HG02938 (cell line): ENCODE data around the gene CDH24.
A peak's percentile ranks its signal among the peaks of the same experiment; 100 is the strongest.

Experiments
- ATAC-seq: cut with Tn5 transposase; IDR thresholded peaks from one replicate; pipeline ENCODE4 v1.9.1; 2021; ENCODE audit warnings: mild to moderate bottlenecking, moderate library complexity; ENCODE audit not compliant: unreplicated experiment

The CDH24 gene

GRCh38 chr14:23091294-23092225, 34.2 kb upstream of the CDH24 start:
- ATAC-seq: no peak

DNA sequence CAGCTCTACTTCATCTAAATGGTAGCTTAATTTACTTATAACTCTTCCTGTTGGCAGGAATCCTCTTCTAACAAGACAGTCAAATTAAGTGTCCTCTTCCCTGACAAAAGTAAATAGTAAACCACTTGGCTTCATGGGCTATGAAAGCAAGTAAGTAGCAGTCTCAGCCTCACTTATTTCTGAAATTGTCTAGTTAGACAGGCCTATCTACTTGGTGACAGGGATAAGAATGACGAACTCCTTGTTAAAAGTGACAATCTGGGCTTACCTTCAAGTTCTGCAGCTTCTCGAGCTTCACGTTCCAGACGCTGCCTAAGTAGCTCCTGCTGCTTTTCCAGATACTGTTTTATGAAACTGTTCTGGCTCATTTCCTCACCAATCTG, 32.9 kb upstream of the CDH24 start:
- no peak for ATAC-seq

DNA sequence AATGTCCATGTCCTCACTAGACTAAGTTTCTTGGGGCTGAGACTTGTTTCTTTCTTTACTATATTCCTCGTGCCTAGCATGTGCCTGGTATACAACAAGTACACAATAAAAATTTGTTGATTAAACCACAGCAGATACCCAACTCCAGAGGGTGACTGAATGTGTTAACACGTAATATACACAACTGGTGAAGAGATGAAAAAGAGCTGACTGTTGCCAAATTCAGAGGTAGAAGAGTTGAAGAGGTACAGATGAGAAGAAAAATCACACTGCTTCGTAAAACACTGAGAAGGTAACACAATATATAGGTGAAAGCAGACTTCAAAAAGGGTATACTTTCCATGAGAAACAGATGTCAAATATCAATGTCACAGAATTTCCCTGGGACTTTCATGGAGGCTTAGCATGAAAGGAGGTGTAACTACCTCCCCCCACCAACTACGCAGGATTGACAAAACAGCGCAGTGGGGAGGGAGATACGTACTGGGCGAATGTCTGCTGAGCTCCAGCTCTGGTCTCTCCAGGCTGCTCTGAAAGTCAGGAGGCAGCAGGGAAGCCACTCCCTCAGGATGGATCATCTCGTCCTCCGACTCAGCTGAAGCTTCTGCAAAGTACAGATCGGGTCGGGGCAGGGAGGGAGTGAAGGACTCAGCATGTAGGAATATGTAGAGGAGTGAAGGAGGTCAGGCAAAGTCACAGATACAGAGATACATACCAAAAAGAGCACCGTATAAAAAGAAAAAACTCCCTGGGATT, 32.4 kb upstream of the CDH24 start:
- ATAC-seq: no peak

GRCh38 chr14:23086565-23086964, 29.2 kb upstream of the CDH24 start:
- no peak for ATAC-seq

DNA sequence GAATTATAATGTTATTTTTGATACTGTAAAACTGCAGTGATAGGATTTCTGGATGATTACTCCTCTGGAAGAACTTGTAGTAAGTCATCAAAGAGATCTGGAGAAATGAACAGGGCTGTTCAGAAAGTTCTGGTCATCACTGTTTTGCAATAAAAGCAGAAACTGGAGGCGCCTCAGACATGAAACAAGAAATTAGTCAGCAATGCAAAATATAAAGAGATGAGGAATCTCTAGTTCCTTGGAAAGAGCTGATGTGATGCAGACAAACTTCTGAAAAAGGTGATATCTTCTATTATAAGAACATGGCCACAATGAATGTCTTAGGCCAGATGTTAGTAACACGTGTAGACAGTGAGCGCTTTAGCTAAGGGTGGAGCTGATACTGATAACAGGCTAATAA, 28.1 kb upstream of the CDH24 start:
- no peak for ATAC-seq

GRCh38 chr14:23080474-23080873, 23.2 kb upstream of the CDH24 start:
- ATAC-seq: no peak

- ATAC-seq: no peak
Observed at GRCh38 chr14:23079716-23080115, 22.4 kb upstream of the CDH24 start.

DNA sequence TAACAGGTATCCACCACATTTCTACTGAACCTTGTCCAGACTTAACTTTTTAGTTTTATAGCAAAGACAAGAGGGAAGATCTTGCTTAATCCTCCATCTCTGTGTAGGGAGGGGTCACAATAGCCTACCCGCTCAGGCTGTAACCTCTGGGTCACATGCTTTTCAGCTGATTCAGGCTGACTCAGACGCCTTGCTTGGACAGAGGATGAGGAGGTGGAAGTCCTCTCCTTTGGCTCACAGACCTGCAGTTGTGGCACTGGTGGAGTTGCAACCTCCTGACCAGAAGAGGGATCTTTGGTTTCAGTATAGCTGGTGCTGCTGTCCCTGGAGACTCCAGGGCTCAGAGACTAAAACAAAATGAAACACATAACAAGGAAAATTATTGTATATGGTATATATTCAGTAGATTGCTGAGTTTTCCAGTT, 21.4 kb upstream of the CDH24 start:
- no peak for ATAC-seq

DNA sequence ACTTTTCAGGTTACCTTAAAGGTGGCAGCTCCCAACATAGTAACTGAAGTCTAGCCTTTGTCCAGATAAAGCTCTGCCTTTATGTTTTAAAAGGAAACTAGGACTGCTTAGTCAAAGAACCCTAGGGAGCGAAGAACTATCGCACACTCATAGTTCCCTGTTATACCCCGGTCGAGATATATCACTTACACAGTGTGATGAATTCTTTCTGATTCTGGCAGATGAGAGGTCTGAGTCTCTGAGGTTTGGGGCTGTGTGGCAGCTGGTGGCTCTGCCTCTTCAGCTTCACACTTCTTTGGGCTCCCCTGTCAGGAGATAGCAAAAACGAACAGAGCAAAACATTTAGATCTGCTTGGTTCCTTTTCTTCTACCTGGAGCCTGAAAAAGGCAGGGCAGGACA, 20.6 kb upstream of the CDH24 start:
- no peak for ATAC-seq

DNA sequence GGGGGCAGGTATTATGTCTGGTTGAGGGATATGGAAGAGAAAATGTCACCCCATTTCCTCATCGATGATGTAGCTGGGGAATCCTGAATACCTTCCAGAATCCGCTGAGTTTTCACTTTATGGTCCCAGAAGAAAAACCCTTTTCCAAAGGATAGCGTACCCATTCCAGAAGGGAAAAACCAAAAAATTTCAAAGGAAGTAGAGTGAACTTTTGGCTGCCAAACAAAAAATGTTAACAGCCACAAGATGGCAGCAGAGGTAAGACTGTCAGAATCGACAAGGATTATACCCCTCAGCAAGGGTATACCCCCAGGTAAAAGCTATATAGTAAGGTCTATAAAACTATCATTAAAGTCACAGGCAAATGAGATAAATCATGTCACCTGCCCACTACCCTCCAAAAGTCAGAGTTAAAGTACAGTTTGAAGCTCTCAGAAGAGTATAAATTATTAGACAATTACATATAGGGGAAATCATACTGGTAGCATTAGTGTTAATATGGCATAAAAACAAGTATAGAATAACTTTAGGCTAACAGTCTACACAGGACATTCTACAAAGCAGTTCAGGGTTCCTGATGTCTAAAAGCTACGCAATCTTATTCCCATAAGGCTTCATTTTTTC, 19.6 kb upstream of the CDH24 start:
- ATAC-seq: no peak

DNA sequence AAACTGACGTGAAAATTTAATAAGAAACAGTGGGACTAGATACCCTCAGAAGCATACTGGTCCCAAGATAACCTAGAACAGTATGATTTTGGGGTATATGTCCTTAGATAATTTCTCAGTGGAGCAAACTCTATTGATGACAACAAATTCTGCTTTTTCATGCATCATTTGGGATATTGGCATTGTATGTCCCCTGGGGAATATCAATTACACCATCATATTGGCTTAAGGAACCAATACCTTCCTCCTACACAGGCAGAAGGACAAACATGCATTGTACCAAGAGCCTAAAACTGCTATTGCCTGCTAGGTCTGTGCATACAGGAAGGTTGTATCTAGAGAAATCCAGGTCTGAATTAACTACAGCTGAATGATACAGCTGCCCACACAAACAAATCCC, 17.6 kb upstream of the CDH24 start:
- no peak for ATAC-seq

DNA sequence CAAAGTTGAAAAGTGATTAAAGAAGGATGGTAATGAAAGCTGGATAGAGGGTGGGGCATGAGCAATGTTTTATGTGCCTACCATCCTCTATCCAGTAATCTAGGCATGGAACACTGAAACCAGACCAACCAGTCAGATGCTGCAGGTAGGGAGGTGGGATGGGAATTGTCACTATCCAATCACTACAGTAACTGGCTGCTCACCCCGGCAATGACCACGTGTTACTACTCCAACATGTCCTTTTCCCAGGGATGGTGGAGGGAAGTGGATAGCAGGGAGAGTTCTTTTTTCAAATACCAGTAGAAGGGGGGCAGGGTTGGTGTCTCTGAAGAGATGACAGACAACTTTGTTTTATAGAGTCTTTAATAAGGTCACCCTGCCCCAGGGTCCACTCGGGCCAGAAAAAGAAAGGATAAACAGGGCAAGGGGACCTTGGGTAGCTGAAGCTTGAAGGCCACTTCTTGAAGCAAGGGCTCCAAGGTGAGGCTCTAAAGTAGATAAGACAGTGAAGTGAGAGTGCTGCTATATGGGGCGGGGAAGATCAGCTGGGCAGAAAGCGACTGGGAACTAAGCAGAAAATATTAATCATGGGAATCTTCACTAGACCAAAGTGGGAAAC, 14.7 kb upstream of the CDH24 start:
- no peak for ATAC-seq

GRCh38 chr14:23071244-23071920, 14.1 kb upstream of the CDH24 start:
- ATAC-seq: peak; percentile 68

DNA sequence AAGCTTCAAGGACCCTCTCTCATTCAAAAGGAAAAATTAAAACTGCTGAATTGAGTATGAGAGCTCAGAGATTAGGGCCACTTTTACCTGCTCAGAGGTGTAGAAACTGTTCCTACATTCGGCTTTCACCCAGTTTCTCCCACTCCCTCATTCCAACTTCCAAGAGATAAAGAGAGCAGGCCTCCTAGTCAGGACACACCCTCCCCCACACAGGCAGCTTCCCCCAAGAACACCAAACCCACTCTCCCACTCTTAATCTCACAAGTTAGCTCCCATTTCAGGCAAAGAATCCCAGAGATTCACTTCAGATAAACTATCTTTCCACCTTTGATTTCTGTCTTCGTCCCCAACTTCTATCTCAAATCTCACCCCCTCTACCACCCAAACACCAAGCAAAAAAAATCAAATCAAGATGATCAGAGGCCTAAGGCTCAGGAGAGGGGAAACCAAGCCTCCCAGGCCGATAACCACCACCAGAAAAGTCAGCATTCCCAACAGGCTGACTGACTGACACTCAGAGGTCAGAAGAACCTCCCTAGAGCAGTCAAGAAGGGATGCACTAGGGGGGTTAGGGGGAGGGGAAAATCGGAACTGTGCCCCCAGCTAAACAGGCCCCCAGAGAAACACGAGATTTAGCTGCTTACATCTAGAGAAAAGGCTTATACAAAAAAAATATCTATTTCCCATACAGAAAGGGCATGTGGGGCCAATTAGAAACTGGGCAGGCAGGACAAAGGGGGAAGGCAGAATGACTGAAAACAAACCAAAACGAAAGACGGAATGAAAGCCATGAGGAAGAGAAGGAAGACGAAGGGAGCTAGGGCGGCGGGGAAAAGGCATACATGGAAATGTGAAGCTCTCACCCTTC, 13.2 kb upstream of the CDH24 start:
- ATAC-seq: no peak

- ATAC-seq: no peak
Observed at GRCh38 chr14:23069413-23069806, 12.1 kb upstream of the CDH24 start.

DNA sequence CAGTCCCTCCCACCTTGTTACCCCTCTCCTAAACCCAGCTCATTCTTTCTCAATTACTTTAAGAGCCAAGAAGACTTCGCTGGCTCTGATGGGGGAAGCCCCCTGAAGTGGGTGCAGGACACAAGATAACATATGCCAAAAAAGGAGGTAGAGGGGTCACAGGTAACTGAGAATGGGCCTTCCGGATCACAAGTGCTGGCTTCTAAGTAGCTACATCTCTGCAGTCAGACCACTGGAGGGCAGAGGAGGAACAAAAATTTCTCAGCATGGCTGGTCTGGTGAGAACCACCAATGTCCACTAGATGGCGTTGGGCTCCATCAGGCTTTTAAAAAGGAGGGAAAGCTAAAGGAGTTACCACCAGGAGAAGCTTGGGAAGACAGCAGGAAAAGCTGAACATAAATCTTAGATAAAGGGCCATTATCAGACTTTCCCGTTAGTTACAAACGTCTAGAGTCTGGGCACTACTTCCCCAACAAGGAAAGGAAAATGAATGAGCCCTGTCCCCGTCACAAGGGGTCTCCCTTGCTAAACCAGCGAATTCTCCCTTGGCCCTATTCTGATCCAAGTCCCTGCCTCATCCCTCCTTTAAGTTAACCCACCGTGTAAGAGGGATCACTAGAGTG, 11.6 kb upstream of the CDH24 start:
- ATAC-seq: peak; percentile 62

DNA sequence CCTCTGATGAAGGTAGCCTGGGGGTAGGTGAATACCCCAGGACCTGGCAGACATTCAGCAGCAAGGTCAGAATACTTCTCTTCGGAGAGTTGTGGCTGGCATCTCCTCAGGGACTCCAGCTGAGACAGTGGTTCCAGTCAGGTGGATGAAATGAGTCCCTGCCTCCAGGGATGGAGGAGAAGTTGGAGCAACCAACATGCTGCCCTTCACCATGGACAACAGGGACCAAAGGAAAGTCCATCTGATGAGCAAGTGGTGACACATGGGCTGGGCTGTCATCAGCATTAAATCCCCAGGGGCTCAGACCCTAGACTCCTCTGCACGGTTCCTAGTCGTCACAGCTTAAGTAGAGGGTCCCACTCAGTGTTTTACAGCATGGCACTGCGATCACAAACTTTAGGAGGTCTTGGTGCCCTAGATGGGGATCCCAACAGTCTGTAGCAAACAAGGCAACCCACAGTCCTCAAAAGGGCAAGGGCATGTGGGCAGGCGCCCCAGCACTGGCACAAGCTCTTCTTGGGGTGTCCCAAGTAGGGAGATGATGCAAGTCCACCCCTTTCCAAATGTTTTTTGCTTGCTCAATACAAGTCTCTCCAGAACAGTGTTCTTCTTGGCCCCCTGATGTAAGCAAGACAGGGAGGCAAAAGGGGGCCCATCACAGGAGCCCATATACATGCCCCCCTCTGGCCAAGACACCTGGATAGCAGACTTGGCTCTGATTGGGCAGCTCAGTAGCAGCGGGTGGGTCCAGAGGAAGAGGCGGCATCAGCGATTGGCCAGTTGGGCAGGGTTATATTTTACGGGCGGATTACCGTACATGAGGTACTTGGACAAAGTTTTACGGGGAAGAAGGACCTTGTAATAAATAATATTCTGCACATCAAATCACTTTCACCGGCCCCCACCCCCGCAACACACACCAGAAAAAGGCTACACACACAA, 10.8 kb upstream of the CDH24 start:
- ATAC-seq: no peak
